Mononuclear cell (primary cell): ENCODE results near the gene SDS. TPM values are rescaled to one million over a fixed set of nuclear protein-coding genes. Genes with fewer than 3 reads are reported as not detected.

Experiments
- total RNA-seq: library from RNA; depleted of rRNA; stranded (reverse); fragments of >200 nt; gene quantifications from one replicate; pipeline ENCODE4 v1.2.3, GENCODE V29; 2012

SDS gene
- total RNA-seq, 1 donor = 0.52 TPM

Other genes starting within 250 kb of the SDS start
- 31.7 TPM for gene DDX54, start 218.4 kb downstream of the SDS start, total RNA-seq
- 3.3 TPM for gene RITA1, start 218.2 kb downstream of the SDS start, total RNA-seq
- gene TPCN1, start 182.4 kb downstream of the SDS start, total RNA-seq = 15.4 TPM
- gene SLC8B1, start 68.8 kb downstream of the SDS start, total RNA-seq = 51.2 TPM
- 15.3 TPM for gene PLBD2, start 45.3 kb downstream of the SDS start, total RNA-seq
- 2.6 TPM for gene SDSL, start 18.5 kb upstream of the SDS start, total RNA-seq
- not detected for gene LHX5, start 68.0 kb upstream of the SDS start, total RNA-seq